ENCODE measurements around the gene GSTT2. TPM values are rescaled to one million over a fixed set of nuclear protein-coding genes. Genes with fewer than 3 reads are reported as not detected.
"Not testable (repeated sequence)": the region's sequence is repeated elsewhere in the genome, so short reads cannot be mapped to it uniquely, and the experiment has no call there.

The GSTT2 gene
- polyA plus RNA-seq, 1 donor (not counting 4 experiments of a cell fraction or from before 2014, with no cell fraction given): 0.24 TPM

GRCh38 chr22:23977304-23977703 is 2.6 kb upstream of the GSTT2 start:
- FAIRE-seq; H3K4me3 ChIP-seq (ENCODE audit: control insufficient read depth in 2 of 3, extremely low read depth in 1 of 3, insufficient read depth in 2 of 3, low read depth in 1 of 3, low read length in 3 of 3); H3K9me3 ChIP-seq (ENCODE audit: control insufficient read depth, low read depth, low read length); H3K79me2 ChIP-seq (ENCODE audit: control insufficient read depth, insufficient read depth, low read length); dilution Hi-C loops (cut with MboI; ENCODE audit: extremely low pct_ligation_motif_present, low sequenced_read_pairs); H3K27me3 ChIP-seq (ENCODE audit: control insufficient read depth, extremely low read depth, insufficient read depth, low read length); H3K27ac ChIP-seq (ENCODE audit: control insufficient read depth, insufficient read depth, low read length); DNase-seq (ENCODE audit: low read depth, low spot score); H3K9ac ChIP-seq (ENCODE audit: control insufficient read depth, extremely low read depth, insufficient read depth, low read length); H3K36me3 ChIP-seq (ENCODE audit: control insufficient read depth in 2 of 2, extremely low read depth in 1 of 2, insufficient read depth in 2 of 2, low read length in 2 of 2); H3K4me1 ChIP-seq (ENCODE audit: control insufficient read depth, extremely low read depth, insufficient read depth, low read length); H2AFZ ChIP-seq (ENCODE audit: control insufficient read depth, low read length); H4K20me1 ChIP-seq (ENCODE audit: control insufficient read depth, extremely low read depth, insufficient read depth, low read length); H3K4me2 ChIP-seq (ENCODE audit: control insufficient read depth, extremely low read depth, insufficient read depth, low read depth, low read length); H3K9me1 ChIP-seq (ENCODE audit: control insufficient read depth, extremely low read depth, insufficient read depth, low read length): not testable (repeated sequence)

- H3K27ac ChIP-seq (ENCODE audit: control insufficient read depth, insufficient read depth, low read length); H3K9me1 ChIP-seq (ENCODE audit: control insufficient read depth, extremely low read depth, insufficient read depth, low read length); dilution Hi-C loops (cut with MboI; ENCODE audit: extremely low pct_ligation_motif_present, low sequenced_read_pairs); H3K9ac ChIP-seq (ENCODE audit: control insufficient read depth, extremely low read depth, insufficient read depth, low read length); H3K79me2 ChIP-seq (ENCODE audit: control insufficient read depth, insufficient read depth, low read length); H3K27me3 ChIP-seq (ENCODE audit: control insufficient read depth, extremely low read depth, insufficient read depth, low read length); H4K20me1 ChIP-seq (ENCODE audit: control insufficient read depth, extremely low read depth, insufficient read depth, low read length); H3K36me3 ChIP-seq (ENCODE audit: control insufficient read depth in 2 of 2, extremely low read depth in 1 of 2, insufficient read depth in 2 of 2, low read length in 2 of 2); H3K4me3 ChIP-seq (ENCODE audit: control insufficient read depth in 2 of 3, extremely low read depth in 1 of 3, insufficient read depth in 2 of 3, low read depth in 1 of 3, low read length in 3 of 3); H3K9me3 ChIP-seq (ENCODE audit: control insufficient read depth, low read depth, low read length); H2AFZ ChIP-seq (ENCODE audit: control insufficient read depth, low read length); H3K4me2 ChIP-seq (ENCODE audit: control insufficient read depth, extremely low read depth, insufficient read depth, low read depth, low read length); H3K4me1 ChIP-seq (ENCODE audit: control insufficient read depth, extremely low read depth, insufficient read depth, low read length); FAIRE-seq; DNase-seq (ENCODE audit: low read depth, low spot score): not testable (repeated sequence)
These were observed 633 bp downstream of the GSTT2 start for GRCh38 chr22:23980567-23980966.

GRCh38 chr22:23984430-23984829 is 4.5 kb downstream of the GSTT2 start:
- H3K36me3 ChIP-seq (ENCODE audit: control insufficient read depth in 2 of 2, extremely low read depth in 1 of 2, insufficient read depth in 2 of 2, low read length in 2 of 2): no peaks in the 10 kb centered on the region
- no peak overlapping the region for H3K4me2 ChIP-seq (ENCODE audit: control insufficient read depth, extremely low read depth, insufficient read depth, low read depth, low read length)
- DNase-seq (ENCODE audit: low read depth, low spot score): no peak
- H3K79me2 ChIP-seq (ENCODE audit: control insufficient read depth, insufficient read depth, low read length): no peaks in the 10 kb centered on the region
- dilution Hi-C loops (cut with MboI; ENCODE audit: extremely low pct_ligation_motif_present, low sequenced_read_pairs): no loop called here
- H3K27me3 ChIP-seq (ENCODE audit: control insufficient read depth, extremely low read depth, insufficient read depth, low read length): no peaks in the 10 kb centered on the region
- H3K9ac ChIP-seq (ENCODE audit: control insufficient read depth, extremely low read depth, insufficient read depth, low read length): no peak overlapping the region
- no peak overlapping the region for H3K27ac ChIP-seq (ENCODE audit: control insufficient read depth, insufficient read depth, low read length)
- H2AFZ ChIP-seq (ENCODE audit: control insufficient read depth, low read length): no peak overlapping the region
- H3K9me3 ChIP-seq (ENCODE audit: control insufficient read depth, low read depth, low read length): no peaks in the 10 kb centered on the region
- H4K20me1 ChIP-seq (ENCODE audit: control insufficient read depth, extremely low read depth, insufficient read depth, low read length): no peaks in the 10 kb centered on the region
- H3K9me1 ChIP-seq (ENCODE audit: control insufficient read depth, extremely low read depth, insufficient read depth, low read length): no peaks in the 10 kb centered on the region
- no peaks in the 10 kb centered on the region for H3K4me1 ChIP-seq (ENCODE audit: control insufficient read depth, extremely low read depth, insufficient read depth, low read length)
- peak; percentile 35 to 68 (median 59) for TF ChIP-seq CTCF (optimal IDR thresholded peaks at IDR 0.05 in 1 of 3, IDR thresholded peaks at IDR 0.05 in 1 of 3, conservative IDR thresholded peaks at IDR 0.05 in 1 of 3; ENCODE audit: extremely low read depth in 1 of 3, insufficient read depth in 2 of 3, low read length in 3 of 3)
- TF ChIP-seq EZH2 (IDR thresholded peaks at IDR 0.05; ENCODE audit: low read length): no peak
- peak; percentile 58 for FAIRE-seq
- H3K4me3 ChIP-seq (ENCODE audit: control insufficient read depth in 2 of 3, extremely low read depth in 1 of 3, insufficient read depth in 2 of 3, low read depth in 1 of 3, low read length in 3 of 3): no peak overlapping the region

GRCh38 chr22:23986089-23986488 is 6.2 kb downstream of the GSTT2 start:
- FAIRE-seq; dilution Hi-C loops (cut with MboI; ENCODE audit: extremely low pct_ligation_motif_present, low sequenced_read_pairs); DNase-seq (ENCODE audit: low read depth, low spot score): not testable (repeated sequence)

More at GRCh38 chr22:23986089-23986488, 6.2 kb downstream of the GSTT2 start:
- H3K4me1 ChIP-seq (ENCODE audit: control insufficient read depth, extremely low read depth, insufficient read depth, low read length); H3K9me3 ChIP-seq (ENCODE audit: control insufficient read depth, low read depth, low read length); H3K79me2 ChIP-seq (ENCODE audit: control insufficient read depth, insufficient read depth, low read length); H3K27ac ChIP-seq (ENCODE audit: control insufficient read depth, insufficient read depth, low read length); H3K36me3 ChIP-seq (ENCODE audit: control insufficient read depth in 2 of 2, extremely low read depth in 1 of 2, insufficient read depth in 2 of 2, low read length in 2 of 2); H3K4me2 ChIP-seq (ENCODE audit: control insufficient read depth, extremely low read depth, insufficient read depth, low read depth, low read length); H4K20me1 ChIP-seq (ENCODE audit: control insufficient read depth, extremely low read depth, insufficient read depth, low read length); H2AFZ ChIP-seq (ENCODE audit: control insufficient read depth, low read length); H3K4me3 ChIP-seq (ENCODE audit: control insufficient read depth in 2 of 3, extremely low read depth in 1 of 3, insufficient read depth in 2 of 3, low read depth in 1 of 3, low read length in 3 of 3); H3K27me3 ChIP-seq (ENCODE audit: control insufficient read depth, extremely low read depth, insufficient read depth, low read length); H3K9ac ChIP-seq (ENCODE audit: control insufficient read depth, extremely low read depth, insufficient read depth, low read length); H3K9me1 ChIP-seq (ENCODE audit: control insufficient read depth, extremely low read depth, insufficient read depth, low read length): not testable (repeated sequence)
